ENCODE data around the gene PPP1R9A.

DNA sequence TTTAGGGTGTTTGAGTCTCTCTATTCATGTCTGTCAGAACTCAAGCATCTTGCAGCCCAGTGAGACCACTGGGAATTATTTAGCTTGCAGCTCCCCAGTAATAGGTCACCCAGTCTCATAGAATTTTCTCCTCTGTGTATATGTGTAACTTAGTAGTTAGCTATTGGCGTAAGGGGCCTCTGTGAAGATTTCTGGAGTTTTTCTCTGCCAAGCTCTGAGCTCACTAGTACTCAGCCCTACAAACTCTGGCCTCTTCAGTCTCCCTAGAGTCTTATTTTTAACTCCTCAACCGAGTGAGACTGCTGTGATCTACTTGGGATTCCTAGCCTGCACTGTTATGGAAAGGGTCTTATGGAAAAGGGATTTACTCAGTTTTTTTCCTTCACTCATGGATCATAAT is 90.2 kb downstream of the PPP1R9A start:
- TF ChIP-seq, protein P1, sequence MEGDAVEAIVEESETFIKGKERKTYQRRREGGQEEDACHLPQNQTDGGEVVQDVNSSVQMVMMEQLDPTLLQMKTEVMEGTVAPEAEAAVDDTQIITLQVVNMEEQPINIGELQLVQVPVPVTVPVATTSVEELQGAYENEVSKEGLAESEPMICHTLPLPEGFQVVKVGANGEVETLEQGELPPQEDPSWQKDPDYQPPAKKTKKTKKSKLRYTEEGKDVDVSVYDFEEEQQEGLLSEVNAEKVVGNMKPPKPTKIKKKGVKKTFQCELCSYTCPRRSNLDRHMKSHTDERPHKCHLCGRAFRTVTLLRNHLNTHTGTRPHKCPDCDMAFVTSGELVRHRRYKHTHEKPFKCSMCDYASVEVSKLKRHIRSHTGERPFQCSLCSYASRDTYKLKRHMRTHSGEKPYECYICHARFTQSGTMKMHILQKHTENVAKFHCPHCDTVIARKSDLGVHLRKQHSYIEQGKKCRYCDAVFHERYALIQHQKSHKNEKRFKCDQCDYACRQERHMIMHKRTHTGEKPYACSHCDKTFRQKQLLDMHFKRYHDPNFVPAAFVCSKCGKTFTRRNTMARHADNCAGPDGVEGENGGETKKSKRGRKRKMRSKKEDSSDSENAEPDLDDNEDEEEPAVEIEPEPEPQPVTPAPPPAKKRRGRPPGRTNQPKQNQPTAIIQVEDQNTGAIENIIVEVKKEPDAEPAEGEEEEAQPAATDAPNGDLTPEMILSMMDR (IDR thresholded peaks at IDR 0.05), result no peak
- TF ChIP-seq POLR2AphosphoS5 (IDR thresholded peaks at IDR 0.05) (no peak), POLR2A (IDR thresholded peaks at IDR 0.05) (no peak)
